K562 (cell line): Measurements from ENCODE around the gene CEP41. TPM values are rescaled to one million over a fixed set of nuclear protein-coding genes. Genes with fewer than 3 reads are reported as not detected.

Source experiments
- E4F1 ChIP-seq: fragments of 250-450 bp; sonication (Bioruptor Pico); IDR thresholded peaks from 2 replicates; pipeline ENCODE4 v1.5.0; 2021; ENCODE audit warnings: mild to moderate bottlenecking, borderline replicate concordance
- ELF1 ChIP-seq: fragments of 200-800 bp; sonication (Bioruptor generic); IDR thresholded peaks from 2 replicates; pipeline ENCODE4 v1.6.1; 2016; ENCODE audit warnings: missing genetic modification characterization, missing compliant biosample characterization
- FOXM1 ChIP-seq, 2 experiments: fragments of 450-650 bp in 1 of 2; sonication (generic) in 1 of 2; formaldehyde crosslinking in 1 of 2; IDR thresholded peaks; 2 replicates each; pipeline versions ENCODE4 v1.6.1 to v1.9.0; 2017 to 2022; ENCODE audit warnings: low read depth in 2 of 2, mild to moderate bottlenecking in 2 of 2, missing genetic modification reagents in 1 of 2, moderate library complexity in 1 of 2
- HNRNPL ChIP-seq: fragments of 200-400 bp; formaldehyde crosslinking; IDR thresholded peaks from 2 replicates; pipeline ENCODE4 v1.6.1; 2017; ENCODE audit warnings: low read depth, mild to moderate bottlenecking, low read length
- ID3 ChIP-seq, 2 experiments: fragments of 250-450 bp in 1 of 2; fragments of 450-650 bp in 1 of 2; sonication (Bioruptor Pico) in 1 of 2; IDR thresholded peaks; 2 replicates each; pipeline versions ENCODE4 v1.6.1 to v1.8.0; 2016 to 2021; ENCODE audit warnings: mild to moderate bottlenecking in 2 of 2, moderate library complexity in 2 of 2, missing compliant biosample characterization in 1 of 2, missing genetic modification characterization in 1 of 2
- NCOA4 ChIP-seq: fragments of 450-650 bp; IDR thresholded peaks from 2 replicates; pipeline ENCODE4 v1.6.1; 2018; ENCODE audit warnings: mild to moderate bottlenecking; ENCODE audit not compliant: partially characterized antibody
- NFE2L1 ChIP-seq: fragments of 450-650 bp; IDR thresholded peaks from 2 replicates; pipeline ENCODE4 v1.6.1; 2016; ENCODE audit warnings: missing genetic modification characterization, low read depth, mild to moderate bottlenecking, missing compliant biosample characterization, moderate library complexity, borderline replicate concordance
- SREBF2 ChIP-seq: sonication (generic); formaldehyde crosslinking; IDR thresholded peaks from 2 replicates; pipeline ENCODE4 v1.4.0; 2020; ENCODE audit warnings: mild to moderate bottlenecking, missing genetic modification reagents
- STAT6 ChIP-seq: sonication (generic); formaldehyde crosslinking; IDR thresholded peaks from 2 replicates; pipeline ENCODE4 v1.8.1; 2023; ENCODE audit warnings: mild to moderate bottlenecking, missing genetic modification reagents
- ZEB2 ChIP-seq: fragments of 450-650 bp; IDR thresholded peaks from 2 replicates; pipeline ENCODE4 v1.6.1; 2016
- polyA plus RNA-seq, 8 experiments: library from polyadenylated mRNA; depleted of rRNA in 4 of 8; stranded (reverse) in 5 of 8; unstranded in 3 of 8; fragments of >200 nt; fragmentation: Nextera tagmentation in 2 of 8; fragmentation: Illumina TruSeq in 1 of 8; extraction: Ambion mirVana in 2 of 8; extraction: Trizol in 1 of 8; gene quantifications; 2 replicates each; pipeline versions ENCODE4 v1.2.1 to v1.2.3, GENCODE V29; 2011 to 2014; ENCODE audit warnings: inconsistent platforms in 1 of 8, missing spikeins in 1 of 8
- total RNA-seq, 7 experiments: library from RNA; depleted of rRNA in 6 of 7; stranded (reverse); fragments of >200 nt in 6 of 7; fragmentation: Illumina TruSeq in 2 of 7; extraction: Trizol in 2 of 7; gene quantifications; 2 replicates each; pipeline versions ENCODE4 v1.2.1 to v1.2.3, GENCODE V29; 2011 to 2021; ENCODE audit warnings: low replicate concordance in 1 of 7

The CEP41 gene
- total and polyA plus RNA-seq, 9 of the 15 experiments (the other 6 are each of a cell fraction or from before 2014, with no cell fraction given), result 1.5 to 15.5 (median 6.4) TPM

GRCh38 chr7:130397758-130398073, 43.1 kb downstream of the CEP41 start (continued):
- no peak for TF ChIP-seq E4F1 (CRISPR knock-in tag)
- TF ChIP-seq STAT6 (CRISPR knock-in tag), result no peak
- no peak for TF ChIP-seq SREBF2 (CRISPR knock-in tag)
- no peak for TF ChIP-seq NCOA4
- no peak for TF ChIP-seq ZEB2
- TF ChIP-seq NFE2L1 (tag), result no peak
- no peak for TF ChIP-seq HNRNPL
- no peak for TF ChIP-seq FOXM1 (IDR thresholded peaks at IDR 0.05; ENCODE audit: low read depth)
- TF ChIP-seq FOXM1 (CRISPR knock-in tag; IDR thresholded peaks at IDR 0.05; ENCODE audit: low read depth), result no peak
- no peak for TF ChIP-seq ID3 (CRISPR knock-in tag; IDR thresholded peaks at IDR 0.05)
- no peak for TF ChIP-seq ID3 (tag; IDR thresholded peaks at IDR 0.05)
- TF ChIP-seq ELF1 (tag), result no peak
